ENCODE measurements around the gene PRDM16.

Gene PRDM16

GRCh38 chr1:3472906-3473305 is 403.9 kb downstream of the PRDM16 start:
- no peak for DNase-seq

GRCh38 chr1:3473381-3473844 is 404.4 kb downstream of the PRDM16 start:
- DNase-seq: no peak

- DNase-seq: no peak
These were observed 405.0 kb downstream of the PRDM16 start for GRCh38 chr1:3474016-3474415.

DNA sequence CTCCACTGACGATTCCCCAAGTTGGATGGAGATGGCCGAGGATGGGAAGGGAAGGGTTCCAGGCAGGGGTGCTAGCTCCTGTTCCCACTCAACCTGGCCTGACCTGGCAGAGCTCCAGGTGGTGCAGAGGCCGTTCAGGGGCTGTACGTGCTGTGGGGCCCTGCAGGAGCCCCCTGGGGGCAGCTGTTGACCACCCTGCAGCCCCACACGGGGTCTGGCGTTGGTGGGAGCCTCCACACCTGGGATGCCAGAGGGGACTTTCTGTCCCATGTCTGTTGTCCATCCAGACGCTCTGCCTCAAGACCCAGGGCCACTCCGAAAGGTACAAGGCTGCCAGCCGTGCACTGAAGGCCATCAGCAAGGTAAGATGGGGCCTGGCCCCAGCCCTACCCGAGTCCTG is 405.4 kb downstream of the PRDM16 start:
- no peak for DNase-seq

DNA sequence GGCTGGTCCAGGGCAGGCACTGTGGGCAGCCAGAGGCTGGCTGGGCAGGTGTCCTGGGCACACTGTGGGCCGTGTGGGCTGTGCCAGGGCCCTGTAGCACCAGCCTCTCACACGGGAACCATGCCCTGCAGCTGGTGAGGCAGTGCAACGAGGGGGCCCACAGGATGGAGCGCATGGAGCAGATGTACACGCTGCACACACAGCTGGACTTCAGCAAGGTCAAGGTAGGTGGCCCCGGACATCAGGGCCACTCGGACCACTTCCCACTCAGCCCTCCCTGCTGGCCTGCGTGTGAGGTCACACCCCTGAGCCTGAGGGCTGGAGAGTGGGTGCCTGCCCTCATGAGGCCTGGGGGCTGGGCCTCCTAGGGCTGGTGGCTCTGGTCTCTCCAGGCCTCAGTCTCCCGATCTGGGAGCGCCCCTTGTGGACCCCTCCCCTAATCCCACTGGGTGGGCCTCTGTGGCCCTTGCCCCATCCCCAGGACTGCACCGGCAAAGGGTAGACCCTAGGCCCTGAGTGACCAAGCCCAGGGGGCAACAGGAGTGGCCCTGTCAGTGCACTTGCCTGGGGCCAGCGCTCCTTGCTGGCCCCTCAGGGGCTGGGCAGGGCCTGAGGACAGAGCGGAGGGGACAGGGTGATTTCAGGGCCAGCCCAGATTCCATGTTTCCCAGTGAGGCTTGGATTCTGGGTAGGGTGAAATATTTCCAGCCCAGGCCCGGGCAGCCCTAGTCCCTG is 407.0 kb downstream of the PRDM16 start:
- DNase-seq: no peak

DNA sequence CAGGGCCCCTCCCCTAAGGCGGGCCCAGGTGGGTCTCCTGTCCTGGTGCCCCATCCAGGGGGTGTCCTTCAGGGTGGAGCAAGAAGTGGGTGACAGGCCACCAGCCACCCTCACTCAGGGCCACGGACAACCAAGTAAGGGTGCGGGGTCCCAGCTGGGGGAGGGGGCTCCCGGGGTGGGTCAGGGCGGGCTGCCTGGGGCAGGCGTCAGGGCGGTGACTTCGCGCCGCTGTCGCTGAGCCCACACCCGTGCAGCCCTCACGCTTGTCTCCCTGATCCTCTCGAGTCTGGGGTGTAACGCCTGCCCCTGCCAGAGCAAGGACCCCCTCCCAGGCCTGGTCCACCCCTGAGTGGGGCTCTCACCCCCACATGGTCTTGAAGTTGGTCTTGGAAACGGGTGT is 407.7 kb downstream of the PRDM16 start:
- no peak for DNase-seq

GRCh38 chr1:3477241-3477995 is 408.4 kb downstream of the PRDM16 start:
- no peak for DNase-seq

DNA sequence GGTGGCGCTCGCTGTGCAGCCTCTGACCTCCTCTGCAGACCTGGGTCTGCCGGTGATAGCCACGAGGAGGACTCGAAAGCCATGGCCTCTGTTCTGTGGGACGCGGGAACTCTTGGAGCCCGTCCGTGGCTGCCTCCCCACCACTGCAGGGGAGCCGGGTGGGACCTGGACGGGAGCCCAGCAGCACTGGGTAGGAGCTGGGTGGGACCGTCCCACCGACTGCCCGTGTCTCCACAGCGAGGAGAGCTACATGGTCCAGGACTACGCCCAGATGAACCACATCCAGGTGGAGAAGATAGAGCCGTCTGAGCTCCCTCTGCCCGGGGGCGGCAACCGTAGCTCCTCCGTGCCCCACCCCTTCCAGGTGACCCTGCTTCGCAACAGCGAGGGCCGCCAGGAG is 409.2 kb downstream of the PRDM16 start:
- DNase-seq: no peak

- no peak for DNase-seq
These were observed 410.7 kb downstream of the PRDM16 start for GRCh38 chr1:3479511-3480368.

- DNase-seq: no peak
These were observed 411.3 kb downstream of the PRDM16 start for GRCh38 chr1:3480369-3480719.

DNA sequence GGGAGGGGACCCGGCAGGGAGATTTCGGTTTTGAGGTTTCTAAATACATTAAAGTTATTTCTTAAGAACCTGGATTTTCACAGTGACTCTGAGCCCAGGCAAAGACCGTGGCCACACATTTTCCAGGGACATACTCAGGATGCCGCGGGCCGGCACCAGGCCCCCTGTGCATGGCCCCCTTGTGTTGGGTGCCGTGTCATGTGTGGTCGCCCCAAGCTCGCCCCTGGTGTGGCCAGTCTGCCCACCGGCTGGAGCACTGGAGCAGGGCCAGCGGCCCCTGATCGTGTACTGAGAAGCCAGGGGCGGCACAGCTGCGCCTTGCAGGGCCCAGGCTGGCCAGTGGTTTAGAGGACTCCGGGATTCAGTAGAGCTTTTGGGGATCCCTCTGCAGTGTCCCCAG is 412.0 kb downstream of the PRDM16 start:
- no peak for DNase-seq

- no peak for DNase-seq
These were observed 412.9 kb downstream of the PRDM16 start for GRCh38 chr1:3481836-3482375.

DNA sequence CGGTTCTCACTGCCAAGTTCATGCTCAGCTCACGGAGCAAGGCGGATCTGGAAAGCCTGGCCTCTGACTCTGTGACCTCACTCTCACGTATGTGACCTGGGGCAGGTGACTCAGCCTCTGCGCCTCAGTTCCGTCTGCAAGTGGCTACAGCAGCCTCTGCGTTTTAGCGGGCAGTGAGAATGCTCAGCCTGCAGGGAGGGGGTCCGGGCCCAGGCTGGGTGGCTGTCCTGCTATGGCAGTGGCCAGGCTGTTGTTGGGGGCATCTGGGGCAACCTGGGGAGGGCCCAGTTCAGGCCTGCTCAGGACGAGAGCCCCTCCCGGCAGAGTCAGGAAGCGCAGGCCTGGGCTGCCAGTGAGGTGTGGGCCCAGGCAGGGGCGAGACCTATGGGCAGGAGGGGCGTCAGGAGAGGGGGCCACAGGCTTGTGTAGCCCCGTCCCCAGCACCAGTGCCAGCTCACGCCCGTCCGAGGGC is 413.4 kb downstream of the PRDM16 start:
- no peak for DNase-seq

DNA sequence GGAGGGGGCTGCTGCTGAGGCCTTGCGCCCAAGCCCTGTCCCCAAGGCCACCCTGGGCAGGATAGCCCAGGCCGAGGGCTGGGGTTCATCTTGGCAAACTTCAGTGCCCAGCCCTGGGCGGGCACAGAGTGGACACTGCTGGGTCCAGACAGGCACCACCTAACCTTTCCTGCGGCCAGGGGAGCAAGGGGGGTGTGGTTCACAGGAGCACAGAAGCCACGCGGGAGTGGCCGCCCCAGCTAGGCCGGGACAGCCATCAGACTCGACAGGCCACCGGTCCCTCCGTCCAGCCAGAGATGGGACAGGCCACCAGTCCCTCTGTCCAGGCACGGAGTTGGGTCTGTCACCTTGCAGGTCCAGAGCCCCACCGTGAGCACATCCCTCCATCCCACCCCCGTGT is 414.4 kb downstream of the PRDM16 start:
- no peak for DNase-seq

- DNase-seq: peak; percentile 30 to 54
These were observed 414.9 kb downstream of the PRDM16 start for GRCh38 chr1:3483801-3484444.

GRCh38 chr1:3485016-3485415 is 416.0 kb downstream of the PRDM16 start:
- no peak for DNase-seq
